A673 (cell line): ENCODE data around the gene NOC4L. TPM values are rescaled to one million over a fixed set of nuclear protein-coding genes. Genes with fewer than 3 reads are reported as not detected.
A peak's percentile ranks its signal among the peaks of the same experiment; 100 is the strongest.

Experiments
- BruUV-seq: library from RNA; stranded (reverse); fragments of 400-500 nt; replicated peaks from 2 replicates; lab custom pipeline; 2021; lab: Mats Ljungman, UMichigan
- CTCF ChIA-PET: fragments of 300-600 bp; sonication (Branson Sonifier 250); formaldehyde crosslinking; loops from one replicate; lab custom pipeline; 2022; ENCODE audit warnings: antibody characterized with exemption; lab: Charles Lee
- POLR2A ChIA-PET: fragments of 300-600 bp; sonication (Branson Sonifier 250); formaldehyde crosslinking; loops from one replicate; lab custom pipeline; 2022; ENCODE audit warnings: antibody characterized with exemption; ENCODE audit not compliant: low non-redundant PET; lab: Charles Lee
- DNase-seq: peaks from one replicate; pipeline ENCODE4 v3.0.0-alpha.2; 2015; ENCODE audit warnings: low spot score
- H3K27ac ChIP-seq: fragments of 200-600 bp; sonication (generic); 2 replicates; pipeline ENCODE4 v1.5.1; 2016; ENCODE audit warnings: mixed run types, low read depth, mild to moderate bottlenecking, mixed read lengths, antibody characterized with exemption, low read length; ENCODE audit not compliant: poor library complexity, severe bottlenecking
- H3K27me3 ChIP-seq: fragments of 200-600 bp; sonication (generic); replicated peaks from 2 replicates; pipeline ENCODE4 v1.6.1; 2017; ENCODE audit warnings: mixed run types, low read depth, mild to moderate bottlenecking, mixed read lengths, antibody characterized with exemption, low read length; ENCODE audit not compliant: insufficient read depth, poor library complexity
- H3K36me3 ChIP-seq: fragments of 200-600 bp; sonication (generic); 2 replicates; pipeline ENCODE4 v1.6.1; 2016; ENCODE audit warnings: mixed run types, mild to moderate bottlenecking, mixed read lengths, antibody characterized with exemption, low read length; ENCODE audit not compliant: insufficient read depth, poor library complexity, severe bottlenecking
- H3K4me1 ChIP-seq: fragments of 200-600 bp; sonication (generic); 2 replicates; pipeline ENCODE4 v1.6.1; 2017; ENCODE audit warnings: mixed run types, mild to moderate bottlenecking, mixed read lengths, antibody characterized with exemption, low read length; ENCODE audit not compliant: insufficient read depth, poor library complexity, severe bottlenecking
- H3K4me3 ChIP-seq: fragments of 200-600 bp; sonication (generic); 2 replicates; pipeline ENCODE4 v1.5.1; 2016; ENCODE audit warnings: low read depth, mixed run types, mild to moderate bottlenecking, mixed read lengths, low read length; ENCODE audit not compliant: poor library complexity, severe bottlenecking
- H3K9me3 ChIP-seq: fragments of 200-600 bp; sonication (generic); 2 replicates; pipeline ENCODE4 v1.6.1; 2016; ENCODE audit warnings: mixed run types, low read depth, mild to moderate bottlenecking, mixed read lengths, antibody characterized with exemption, low read length; ENCODE audit not compliant: poor library complexity, severe bottlenecking
- CTCF ChIP-seq: fragments of 300-800, 200-600 bp; sonication (generic); conservative IDR thresholded peaks from 2 replicates; pipeline ENCODE4 v1.5.1; 2017; ENCODE audit warnings: low read depth, mild to moderate bottlenecking, antibody characterized with exemption, low read length, moderate library complexity, mixed read lengths
- EZH2 ChIP-seq: fragments of 200-600 bp; sonication (generic); IDR thresholded peaks from 2 replicates; pipeline ENCODE4 v1.6.1; 2017; ENCODE audit warnings: borderline replicate concordance, low read depth, mild to moderate bottlenecking, mixed read lengths, antibody characterized with exemption, low read length; ENCODE audit not compliant: poor library complexity, severe bottlenecking
- intact Hi-C: fragments of 100-400 bp; cut with micrococcal nuclease; formaldehyde crosslinking; loops from one replicate; pipeline ENCODE4 v1.10.0; 2022; ENCODE audit not compliant: unreplicated experiment
- total RNA-seq: library from RNA; stranded (reverse); gene quantifications from 2 replicates; pipeline ENCODE4 v1.2.3, GENCODE V29; 2021

Gene NOC4L
- total RNA-seq, 1 experiment from 2014 or later = 46.9 TPM

GRCh38 chr12:132150780-132151144, 6.5 kb downstream of the NOC4L start:
- H3K4me1 ChIP-seq = no peaks in the 10 kb centered on the region
- no peaks in the 10 kb centered on the region for H3K9me3 ChIP-seq
- CTCF ChIA-PET = no interaction called here
- no peaks in the 10 kb centered on the region for H3K27me3 ChIP-seq
- POLR2A ChIA-PET = no interaction called here
- H3K27ac ChIP-seq = no peak overlapping the region
- intact Hi-C loops = no loop called here
- no TSS peak for BruUV-seq
- no peak for TF ChIP-seq CTCF
- TF ChIP-seq EZH2 = no peak
- H3K36me3 ChIP-seq = peaks cover 9% of the 10 kb centered on the region
- DNase-seq = no peak
- no peak overlapping the region for H3K4me3 ChIP-seq

DNA sequence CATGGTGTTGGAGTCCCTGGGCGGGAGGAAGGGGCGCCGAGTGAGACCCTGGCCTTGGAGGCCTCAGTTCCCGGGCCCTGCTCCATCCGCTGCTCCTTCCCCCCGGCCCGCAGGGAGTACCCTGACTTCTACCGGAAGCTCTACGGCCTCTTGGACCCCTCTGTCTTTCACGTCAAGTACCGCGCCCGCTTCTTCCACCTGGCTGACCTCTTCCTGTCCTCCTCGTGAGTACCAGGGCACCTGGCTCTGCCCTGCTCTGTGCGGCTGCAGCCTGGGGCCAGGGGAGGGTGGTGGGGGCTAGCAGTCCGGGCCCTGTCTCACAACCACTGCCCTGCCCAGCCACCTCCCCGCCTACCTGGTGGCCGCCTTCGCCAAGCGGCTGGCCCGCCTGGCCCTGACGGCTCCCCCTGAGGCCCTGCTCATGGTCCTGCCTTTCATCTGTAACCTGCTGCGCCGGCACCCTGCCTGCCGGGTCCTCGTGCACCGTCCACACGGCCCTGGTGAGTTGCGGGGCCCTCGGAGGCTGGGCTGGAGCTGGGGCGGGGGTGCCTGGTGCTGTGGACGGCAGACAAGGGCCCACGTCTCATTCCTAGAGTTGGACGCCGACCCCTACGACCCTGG, 7.0 kb downstream of the NOC4L start:
- no peak overlapping the region for H3K4me3 ChIP-seq
- TF ChIP-seq EZH2 (no peak), CTCF (no peak)
- H3K27me3 ChIP-seq = no peaks in the 10 kb centered on the region
- no peak for DNase-seq
- H3K27ac ChIP-seq = no peak overlapping the region
- peaks cover 9% of the 10 kb centered on the region for H3K36me3 ChIP-seq
- no peaks in the 10 kb centered on the region for H3K4me1 ChIP-seq
- ChIA-PET POLR2A (no interaction called here), CTCF (no interaction called here)
- no peaks in the 10 kb centered on the region for H3K9me3 ChIP-seq
- intact Hi-C loops = no loop called here
- no TSS peak for BruUV-seq

DNA sequence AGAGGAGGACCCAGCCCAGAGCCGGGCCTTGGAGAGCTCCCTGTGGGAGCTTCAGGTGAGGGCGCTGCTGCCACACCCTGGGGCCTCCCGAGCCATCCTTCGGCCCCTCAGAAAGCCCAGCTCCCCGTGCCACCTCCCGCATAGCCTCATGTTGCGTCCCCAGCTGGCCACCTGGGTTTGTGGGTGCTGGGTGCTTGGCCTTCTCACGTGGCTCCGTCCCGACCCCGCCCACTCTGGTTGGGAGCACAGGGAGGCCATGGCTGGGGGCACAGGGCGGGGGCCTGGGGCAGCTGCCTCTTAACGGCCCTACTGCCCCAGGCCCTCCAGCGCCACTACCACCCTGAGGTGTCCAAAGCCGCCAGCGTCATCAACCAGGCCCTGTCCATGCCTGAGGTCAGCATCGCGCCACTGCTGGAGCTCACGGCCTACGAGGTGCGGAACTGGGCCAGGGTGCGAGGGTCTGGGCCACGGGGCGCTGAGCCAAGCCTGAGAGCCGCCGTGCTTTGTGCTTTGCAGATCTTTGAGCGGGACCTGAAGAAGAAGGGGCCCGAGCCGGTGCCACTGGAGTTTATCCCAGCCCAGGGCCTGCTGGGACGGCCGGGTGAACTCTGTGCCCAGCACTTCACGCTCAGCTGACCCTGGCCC, 7.6 kb downstream of the NOC4L start:
- Histone ChIP-seq H3K36me3 (peaks cover 13% of the 10 kb centered on the region), H3K27me3 (no peaks in the 10 kb centered on the region), H3K9me3 (no peaks in the 10 kb centered on the region), H3K4me1 (no peaks in the 10 kb centered on the region), H3K27ac (no peak overlapping the region), H3K4me3 (no peak overlapping the region)
- no peak for DNase-seq
- no peak for TF ChIP-seq EZH2
- no peak for TF ChIP-seq CTCF
- ChIA-PET CTCF (no interaction called here), POLR2A (no interaction called here)
- intact Hi-C loops = no loop called here
- TSS peak; percentile 14 for BruUV-seq
